ENCODE measurements around the gene CTF1. TPM values are rescaled to one million over a fixed set of nuclear protein-coding genes. Genes with fewer than 3 reads are reported as not detected.
"Not testable (repeated sequence)": the region's sequence is repeated elsewhere in the genome, so short reads cannot be mapped to it uniquely, and the experiment has no call there.

The CTF1 gene
- polyA plus RNA-seq, 3 donors = 6.5 to 8.3 (median 7.8) TPM

GRCh38 chr16:30882429-30883310, 13.7 kb upstream of the CTF1 start:
- DNase-seq (ENCODE audit: extremely low read depth in 1 of 11, low read depth in 9 of 11, low spot score in 4 of 11) = no peak

GRCh38 chr16:30884760-30885159, 11.7 kb upstream of the CTF1 start:
- DNase-seq (ENCODE audit: extremely low read depth in 1 of 11, low read depth in 9 of 11, low spot score in 4 of 11) = no peak

GRCh38 chr16:30885196-30885595, 11.2 kb upstream of the CTF1 start:
- no peak for DNase-seq (ENCODE audit: extremely low read depth in 1 of 11, low read depth in 9 of 11, low spot score in 4 of 11)

- no peak for DNase-seq (ENCODE audit: extremely low read depth in 1 of 11, low read depth in 9 of 11, low spot score in 4 of 11)
These were observed 10.3 kb upstream of the CTF1 start for GRCh38 chr16:30886145-30886544.

GRCh38 chr16:30887927-30888326, 8.5 kb upstream of the CTF1 start:
- no peak for DNase-seq (ENCODE audit: extremely low read depth in 1 of 11, low read depth in 9 of 11, low spot score in 4 of 11)

GRCh38 chr16:30888856-30889499, 7.4 kb upstream of the CTF1 start:
- no peak for DNase-seq (ENCODE audit: extremely low read depth in 1 of 11, low read depth in 9 of 11, low spot score in 4 of 11)

GRCh38 chr16:30889721-30890120, 6.7 kb upstream of the CTF1 start:
- DNase-seq (ENCODE audit: extremely low read depth in 1 of 11, low read depth in 9 of 11, low spot score in 4 of 11) = peak in 1 of 11 donors; percentile 47

- not testable (repeated sequence) for DNase-seq (ENCODE audit: extremely low read depth in 1 of 11, low read depth in 9 of 11, low spot score in 4 of 11)
These were observed 5.2 kb upstream of the CTF1 start for GRCh38 chr16:30891043-30891823.

GRCh38 chr16:30892670-30893416, 3.6 kb upstream of the CTF1 start:
- DNase-seq (ENCODE audit: extremely low read depth in 1 of 11, low read depth in 9 of 11, low spot score in 4 of 11) = no peak

- DNase-seq (ENCODE audit: extremely low read depth in 1 of 11, low read depth in 9 of 11, low spot score in 4 of 11) = no peak
These were observed 3.0 kb upstream of the CTF1 start for GRCh38 chr16:30893417-30893743.

- peak in 9 of 11 donors; percentile 70 to 93 (median 89) for DNase-seq (ENCODE audit: extremely low read depth in 1 of 11, low read depth in 9 of 11, low spot score in 4 of 11)
These were observed 2.5 kb upstream of the CTF1 start, which contains the start of gene BCL7C for GRCh38 chr16:30893744-30894539. TSS of gene BCL7C (minus strand) at chr16:30894077. CDS start at chr16:30893944, 133 bp downstream.

GRCh38 chr16:30894540-30895368, 1.7 kb upstream of the CTF1 start:
- DNase-seq (ENCODE audit: extremely low read depth in 1 of 11, low read depth in 9 of 11, low spot score in 4 of 11) = no peak

GRCh38 chr16:30895627-30896260, 670 bp upstream of the CTF1 start:
- no peak for DNase-seq (ENCODE audit: extremely low read depth in 1 of 11, low read depth in 9 of 11, low spot score in 4 of 11)

- peak in 9 of 11 donors; percentile 74 to 89 (median 86) for DNase-seq (ENCODE audit: extremely low read depth in 1 of 11, low read depth in 9 of 11, low spot score in 4 of 11)
These were observed 697 bp downstream of the CTF1 start for GRCh38 chr16:30896889-30897733.

- DNase-seq (ENCODE audit: extremely low read depth in 1 of 11, low read depth in 9 of 11, low spot score in 4 of 11) = no peak
These were observed 3.4 kb downstream of the CTF1 start for GRCh38 chr16:30899794-30900193.

GRCh38 chr16:30900588-30900987, 4.2 kb downstream of the CTF1 start:
- no peak for DNase-seq (ENCODE audit: extremely low read depth in 1 of 11, low read depth in 9 of 11, low spot score in 4 of 11)
